Measurements from ENCODE around the gene MYCBP2.
"Not testable (repeated sequence)": the region's sequence is repeated elsewhere in the genome, so short reads cannot be mapped to it uniquely, and the experiment has no call there.

MYCBP2 gene

DNA sequence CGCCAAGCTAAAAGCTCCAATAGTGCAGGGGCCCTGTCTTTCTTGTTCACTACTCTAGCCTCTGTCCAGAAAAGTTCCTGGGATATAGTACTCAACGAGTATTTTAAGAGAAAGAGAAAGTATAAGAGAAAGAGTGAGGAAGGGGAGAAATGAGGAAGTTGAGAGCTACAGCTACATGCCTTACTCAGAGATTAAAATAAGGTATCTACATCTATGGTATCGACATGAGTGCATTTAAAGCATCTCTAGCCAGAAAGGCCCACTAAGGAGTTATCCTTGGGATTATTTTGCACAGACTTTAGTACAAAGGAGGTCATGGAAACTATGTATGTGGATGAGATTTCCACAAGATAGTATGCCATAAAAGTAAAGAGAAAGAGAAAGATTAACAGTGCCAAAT is 28.5 kb downstream of the MYCBP2 start:
- no peak for DNase-seq

DNA sequence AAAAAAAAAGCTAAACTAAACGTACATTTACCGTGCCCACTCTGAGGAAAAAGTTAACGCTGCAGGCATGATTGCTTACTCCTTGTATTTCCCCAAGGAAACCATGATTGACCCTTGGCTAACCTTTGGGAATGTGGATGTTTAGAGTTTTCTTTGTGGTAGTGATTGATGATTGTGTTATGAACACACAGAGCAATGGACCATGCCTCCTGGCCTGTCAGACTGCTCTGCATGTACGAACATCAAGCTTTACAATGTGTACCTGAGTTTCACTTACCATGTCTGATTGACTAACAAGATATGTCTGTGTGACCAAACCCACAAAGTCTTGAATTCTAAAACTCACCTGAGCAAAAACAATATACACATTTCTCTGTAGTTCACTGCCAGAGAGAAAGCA is 35.1 kb downstream of the MYCBP2 start:
- DNase-seq, result no peak

DNA sequence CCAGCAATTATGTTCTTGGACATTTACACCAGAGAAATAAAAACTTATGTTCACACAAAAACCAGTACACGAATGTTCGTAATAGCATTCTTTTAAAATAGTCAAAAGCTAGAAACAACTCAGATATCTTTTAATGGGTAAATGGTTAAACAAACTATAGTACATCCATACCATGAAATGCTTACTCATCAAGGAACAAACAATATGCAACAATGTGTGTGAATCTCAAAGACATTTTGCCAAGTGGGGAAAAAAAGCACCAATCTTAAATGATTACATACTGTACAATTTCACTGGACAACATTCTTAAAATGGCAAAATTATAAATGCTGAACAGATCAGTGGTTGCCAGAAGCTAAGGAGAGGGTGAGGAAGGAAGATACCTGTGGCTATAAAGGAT is 36.6 kb downstream of the MYCBP2 start:
- no peak for DNase-seq

DNA sequence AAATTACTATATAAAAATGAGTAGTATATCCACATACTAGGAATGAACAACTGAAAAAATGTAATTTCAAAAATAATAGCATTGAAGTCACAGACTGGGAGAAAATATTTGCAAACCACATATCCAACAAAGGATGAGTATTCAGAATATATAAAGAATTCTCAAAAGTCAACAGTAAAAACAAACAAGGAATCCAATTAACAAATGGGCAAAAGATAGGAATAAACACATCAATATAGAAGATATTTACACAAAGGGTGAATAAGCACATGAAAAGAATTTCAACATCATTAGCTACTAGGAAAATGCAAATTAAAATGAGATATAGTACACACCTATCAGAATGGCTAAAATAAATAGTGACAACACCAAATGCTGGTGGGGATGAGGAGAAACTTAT is 37.0 kb downstream of the MYCBP2 start:
- no peak for DNase-seq

DNA sequence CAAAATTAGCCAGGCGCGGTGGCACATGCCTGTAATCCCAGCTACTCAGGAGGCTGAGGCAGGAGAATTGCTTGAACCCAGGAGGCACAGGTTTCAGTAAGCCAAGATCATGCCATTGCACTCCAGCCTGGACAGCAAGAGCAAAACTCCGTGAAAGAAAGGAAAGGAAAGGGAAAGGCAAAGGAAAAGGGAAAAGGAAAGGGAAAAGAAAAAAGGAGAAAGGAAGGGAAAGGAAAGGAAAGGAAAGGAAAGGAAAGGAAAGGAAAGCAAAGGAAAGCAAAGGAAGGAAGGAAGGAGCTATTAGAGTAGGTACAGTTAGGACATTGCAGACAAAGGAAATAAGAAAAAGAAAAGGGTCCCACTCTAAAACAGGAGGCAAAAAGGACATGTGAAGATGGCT is 41.3 kb downstream of the MYCBP2 start:
- not testable (repeated sequence) for DNase-seq

DNA sequence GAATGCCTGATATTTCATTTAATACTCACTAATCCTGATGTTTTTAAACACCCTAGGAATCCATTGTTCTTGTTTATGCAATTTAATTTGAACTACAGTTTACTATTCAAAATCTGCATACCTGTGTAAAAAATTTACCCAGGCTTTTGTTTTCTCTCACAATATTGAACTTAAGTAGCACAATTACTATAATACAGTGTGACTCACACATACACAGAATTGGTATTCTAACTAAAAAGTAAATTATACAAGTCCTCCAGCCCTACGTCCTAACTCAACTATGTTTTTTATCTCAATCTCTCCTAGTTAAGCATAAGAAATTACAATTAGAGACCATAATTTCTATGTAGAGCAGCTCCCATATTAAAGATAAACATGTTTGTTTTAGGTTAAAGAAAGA is 41.8 kb downstream of the MYCBP2 start:
- no peak for DNase-seq

DNA sequence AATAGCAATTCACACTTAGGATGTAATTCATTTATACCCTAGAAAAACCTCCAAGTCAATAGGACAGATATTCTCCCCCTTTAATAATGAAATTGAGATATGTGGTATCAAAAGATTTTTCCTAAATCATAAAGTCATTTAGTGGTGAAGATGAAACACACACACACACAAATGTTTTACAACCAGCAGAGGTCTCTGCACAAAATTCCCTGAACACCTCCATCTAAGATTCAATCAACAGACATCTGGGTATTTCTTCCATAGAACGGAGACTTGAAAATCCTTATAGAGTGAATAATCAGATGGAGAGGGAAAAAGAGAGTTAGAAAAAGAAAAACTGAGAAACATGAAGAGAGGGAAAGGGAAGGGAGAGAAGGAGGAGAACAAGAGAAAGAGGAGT is 52.8 kb downstream of the MYCBP2 start:
- no peak for DNase-seq

DNA sequence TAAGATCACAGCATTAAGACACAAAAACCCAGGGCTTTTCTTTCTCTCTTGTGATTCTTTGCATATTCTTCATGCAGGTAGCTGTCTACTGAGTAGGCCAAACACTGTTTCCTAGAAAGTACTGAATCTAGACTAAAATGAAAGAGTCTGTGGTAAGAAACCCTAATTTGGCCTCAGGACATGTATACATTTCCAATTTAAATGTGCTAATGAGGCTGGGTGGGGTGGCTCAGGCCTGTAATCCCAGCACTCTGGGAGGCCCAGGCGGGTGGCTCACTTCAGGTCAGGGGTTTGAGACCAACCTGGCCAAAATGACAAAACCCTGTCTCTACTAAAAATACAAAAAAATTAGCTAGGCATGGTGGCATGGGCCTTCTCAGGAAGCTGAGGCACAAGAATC is 57.8 kb downstream of the MYCBP2 start:
- no peak for DNase-seq

DNA sequence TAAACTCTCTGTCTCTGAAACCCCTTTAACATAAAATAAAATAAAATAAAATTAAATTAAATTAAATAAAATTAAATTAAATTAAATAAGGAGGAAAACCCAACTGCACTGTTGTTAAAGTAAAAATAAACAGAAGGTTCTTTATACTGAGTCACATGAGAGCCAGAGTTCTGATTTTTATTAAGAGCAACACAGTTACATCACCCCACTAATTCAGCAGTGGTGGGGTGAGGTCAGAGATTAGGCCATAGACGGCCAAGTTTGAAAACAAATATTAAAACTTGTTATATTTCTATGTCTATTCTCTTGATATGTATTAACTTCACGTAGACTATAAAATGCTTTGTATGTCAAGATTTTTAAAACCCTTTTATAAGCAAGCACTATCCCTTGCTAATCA is 59.5 kb downstream of the MYCBP2 start:
- no peak for DNase-seq

DNA sequence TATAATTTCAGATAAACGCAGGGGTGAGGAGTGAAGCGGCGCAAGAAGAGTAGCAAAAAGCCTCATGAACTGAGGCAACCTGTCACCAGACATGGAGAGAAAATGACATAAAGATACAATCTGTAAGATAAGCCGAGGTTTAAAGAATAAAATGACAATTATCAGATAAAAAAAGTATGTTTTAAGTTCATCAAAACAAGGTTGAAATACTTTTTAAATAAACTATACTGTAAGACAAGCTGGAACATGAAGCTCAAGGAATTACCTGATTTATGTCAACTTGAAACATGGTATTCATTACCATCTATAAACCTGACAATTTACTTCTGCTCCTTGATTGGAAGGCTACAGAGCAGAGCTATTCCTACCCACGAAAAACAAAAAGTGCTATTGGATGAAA is 61.6 kb downstream of the MYCBP2 start:
- no peak for DNase-seq

DNA sequence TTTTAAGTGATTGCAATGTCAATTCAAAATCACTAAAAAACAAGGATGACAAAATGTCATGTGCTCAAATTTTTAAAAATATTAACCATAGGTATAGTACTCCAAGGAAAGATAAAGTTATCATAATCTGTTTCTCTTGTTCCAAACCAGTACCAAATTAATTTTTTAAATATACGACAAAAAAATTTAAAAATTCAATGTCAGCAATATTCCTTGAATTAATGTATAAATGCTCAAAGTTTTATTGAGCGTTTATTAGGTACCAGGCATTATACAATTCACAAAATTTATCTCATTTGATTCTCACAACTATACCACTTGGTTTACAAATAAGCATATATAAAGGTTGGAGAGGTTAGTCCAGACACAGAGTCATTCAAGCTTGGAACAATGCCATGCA is 64.7 kb downstream of the MYCBP2 start:
- DNase-seq, result no peak

DNA sequence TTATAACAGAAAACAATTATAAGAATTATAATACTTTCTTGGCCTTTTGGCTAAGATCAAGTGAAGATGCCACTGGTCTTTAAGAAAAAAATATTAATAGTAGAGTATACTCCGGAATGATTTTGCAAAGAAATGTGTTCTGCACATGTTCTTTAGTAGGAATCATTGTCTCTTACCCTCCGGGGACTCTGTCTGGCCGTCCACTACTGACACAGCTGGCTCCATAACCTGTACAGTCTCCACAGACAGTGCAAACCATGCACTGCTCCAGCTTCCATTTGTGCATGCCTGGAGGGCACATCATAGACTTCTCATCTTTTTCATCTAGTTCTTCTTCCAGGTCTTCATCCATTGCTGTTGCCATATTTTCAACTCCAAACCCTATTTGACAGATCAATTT is 75.9 kb downstream of the MYCBP2 start:
- DNase-seq, result no peak

DNA sequence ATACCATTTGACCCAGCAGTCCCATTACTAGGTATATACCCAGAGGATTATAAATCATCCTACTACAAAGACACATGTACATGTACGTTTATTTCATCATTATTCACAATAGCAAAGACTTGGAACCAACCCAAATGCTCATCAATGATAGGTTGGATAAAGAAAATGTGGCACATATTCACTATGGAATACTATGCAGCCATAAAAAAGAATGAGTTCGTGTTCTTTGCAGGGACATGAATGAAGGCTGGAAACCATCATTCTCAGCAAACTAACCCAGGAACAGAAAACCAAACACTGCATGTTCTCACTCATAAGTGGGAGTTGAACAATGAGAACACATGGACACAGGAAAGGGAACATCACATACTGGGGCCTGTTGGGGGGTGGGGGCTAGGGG is 81.7 kb downstream of the MYCBP2 start:
- DNase-seq, result not testable (repeated sequence)

DNA sequence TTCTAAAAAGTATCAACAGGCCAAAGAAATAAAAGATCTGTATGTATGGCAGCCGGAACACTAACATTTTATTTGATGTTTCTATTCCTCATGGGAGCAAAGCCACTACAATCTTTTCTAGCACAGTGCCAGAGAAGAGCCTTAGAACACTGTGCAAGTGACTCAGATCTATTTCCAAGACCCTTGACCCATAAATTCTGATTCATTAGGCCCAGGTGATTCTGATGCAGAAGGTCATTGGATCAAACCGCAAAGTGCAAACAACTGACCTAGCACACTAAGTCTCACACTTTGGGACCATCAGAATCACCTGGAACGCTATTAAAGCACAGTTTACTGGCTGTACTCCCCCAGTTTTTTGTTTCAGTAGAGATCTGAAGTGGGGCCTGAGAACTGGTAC is 87.6 kb downstream of the MYCBP2 start:
- no peak for DNase-seq

DNA sequence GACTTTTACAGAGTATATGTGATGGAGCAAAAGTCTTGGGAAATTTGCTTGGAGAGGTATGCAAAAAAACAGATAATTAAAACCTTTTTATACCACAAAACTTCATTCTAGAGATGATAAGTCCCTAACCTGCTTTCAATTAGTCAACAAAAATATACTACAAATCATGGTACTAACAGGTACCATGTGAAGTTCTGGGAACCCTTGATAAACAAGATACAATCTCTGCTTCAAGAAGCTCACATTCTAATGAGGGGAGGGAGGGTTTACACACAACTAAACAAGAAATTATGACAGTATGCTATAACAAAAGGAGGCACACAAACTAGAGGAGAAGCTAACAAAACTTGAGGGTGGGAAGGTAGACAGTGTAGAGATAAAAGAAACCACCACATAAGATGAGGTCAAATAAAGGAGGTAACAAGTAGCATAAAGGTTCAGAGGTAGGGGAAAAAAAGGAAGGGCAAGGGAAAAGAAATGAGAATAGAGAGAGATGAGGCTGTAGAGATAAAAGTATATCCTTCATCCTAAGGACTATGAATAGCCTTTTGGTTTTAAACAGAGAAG is 91.4 kb downstream of the MYCBP2 start:
- DNase-seq, result no peak

DNA sequence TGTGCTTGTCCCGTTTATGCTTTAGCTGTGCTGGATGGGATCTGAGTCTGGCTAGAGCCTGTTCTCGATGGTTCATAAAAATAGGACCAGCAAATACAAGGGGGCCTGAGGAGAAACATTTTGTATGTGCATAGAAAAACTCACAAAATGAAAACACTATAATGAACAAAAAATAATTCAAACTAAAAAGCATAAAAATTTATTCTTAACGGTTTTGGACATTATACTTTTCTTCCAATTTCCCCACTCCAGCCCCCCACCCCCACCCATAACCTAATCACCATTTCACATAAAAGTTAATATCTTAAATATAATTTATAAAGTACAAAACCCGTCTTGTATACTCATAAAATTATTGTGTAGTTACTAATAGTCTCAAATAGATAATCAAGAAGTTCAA is 93.7 kb downstream of the MYCBP2 start:
- DNase-seq, result no peak

DNA sequence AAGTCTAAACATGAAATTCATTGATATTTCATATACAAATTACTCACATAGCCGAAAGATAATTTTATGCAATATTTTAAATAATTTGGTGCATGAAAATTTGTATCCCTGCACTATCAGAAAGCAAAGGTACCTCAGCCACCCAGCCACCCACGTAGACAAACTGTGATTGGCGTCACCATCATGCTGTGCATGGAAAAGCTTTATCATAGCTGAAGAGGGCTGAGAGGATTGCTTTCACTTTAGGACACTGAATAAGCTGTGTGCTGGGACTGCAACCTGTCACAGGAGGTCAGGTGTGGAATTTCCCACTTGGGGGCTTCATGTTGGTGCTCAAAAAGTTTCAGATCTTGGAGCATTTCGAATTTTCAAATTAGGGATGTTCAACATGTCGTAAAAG is 96.3 kb downstream of the MYCBP2 start:
- no peak for DNase-seq

DNA sequence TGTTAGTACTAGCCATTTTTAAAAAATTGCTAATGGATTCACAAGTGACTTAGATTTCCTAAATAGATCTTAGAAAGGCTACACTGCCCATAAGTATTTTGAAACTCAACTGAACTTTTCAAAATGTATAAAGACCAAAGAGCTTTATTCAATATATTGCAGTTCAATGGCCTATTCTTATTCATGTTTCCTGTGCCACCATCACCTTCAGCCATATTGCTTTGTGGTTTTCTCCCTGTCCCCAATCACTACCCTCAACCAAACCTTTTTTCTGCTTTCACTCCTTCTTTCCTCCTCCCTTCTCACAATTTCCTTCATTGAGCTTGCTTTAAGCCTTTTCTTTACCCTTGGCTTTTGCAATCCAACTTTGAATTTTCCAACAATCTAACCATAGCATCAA is 100.9 kb downstream of the MYCBP2 start:
- no peak for DNase-seq

DNA sequence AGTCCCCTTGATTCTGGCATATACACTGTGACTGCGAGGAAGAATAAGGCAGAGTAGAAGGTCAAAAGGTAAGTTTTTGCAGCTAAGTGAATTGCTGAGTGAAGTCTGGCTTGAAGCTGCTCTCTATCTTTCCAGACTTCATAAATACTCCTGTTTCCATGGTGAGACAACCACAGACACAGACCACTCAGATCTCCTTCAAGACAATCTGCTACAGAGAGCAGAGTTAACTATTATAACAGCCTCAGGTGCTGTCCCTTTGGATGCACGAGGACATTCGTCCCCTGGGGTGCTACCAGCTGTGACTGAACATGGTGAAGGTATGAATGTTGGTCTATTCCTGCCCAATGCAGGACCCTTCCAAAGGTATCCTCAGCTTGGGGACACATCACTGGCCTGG is 104.0 kb downstream of the MYCBP2 start:
- DNase-seq, result no peak

DNA sequence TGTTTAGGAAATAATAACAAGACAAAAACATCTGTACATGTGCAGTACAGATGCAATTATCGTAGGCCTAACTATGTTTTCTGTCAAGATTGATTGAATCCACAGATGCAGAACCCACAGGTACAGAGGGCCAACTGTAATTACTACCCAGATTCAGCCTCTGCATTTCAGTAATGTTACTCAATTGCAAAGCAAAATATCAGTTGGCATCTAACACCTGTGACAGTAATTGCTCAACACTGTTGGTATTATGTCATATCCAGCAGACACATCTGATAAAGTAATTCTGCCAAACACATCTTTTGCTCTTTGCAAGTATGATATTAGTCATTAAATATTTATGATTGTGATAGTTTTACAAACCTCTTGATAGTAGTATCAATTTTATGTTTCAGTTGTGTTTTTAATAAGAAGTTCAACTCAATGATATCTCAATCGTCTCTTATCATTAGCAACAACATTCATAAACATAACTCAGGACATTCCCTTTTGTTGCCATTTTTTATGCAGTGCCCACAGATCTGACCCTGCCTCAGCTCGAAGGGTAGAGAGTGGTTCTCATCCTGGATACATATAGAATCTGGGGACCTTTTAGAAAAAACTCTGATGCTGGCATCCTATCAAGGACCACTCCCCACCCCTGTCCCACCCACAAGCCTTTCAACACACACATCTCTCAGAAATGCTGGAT is 104.7 kb downstream of the MYCBP2 start:
- no peak for DNase-seq

DNA sequence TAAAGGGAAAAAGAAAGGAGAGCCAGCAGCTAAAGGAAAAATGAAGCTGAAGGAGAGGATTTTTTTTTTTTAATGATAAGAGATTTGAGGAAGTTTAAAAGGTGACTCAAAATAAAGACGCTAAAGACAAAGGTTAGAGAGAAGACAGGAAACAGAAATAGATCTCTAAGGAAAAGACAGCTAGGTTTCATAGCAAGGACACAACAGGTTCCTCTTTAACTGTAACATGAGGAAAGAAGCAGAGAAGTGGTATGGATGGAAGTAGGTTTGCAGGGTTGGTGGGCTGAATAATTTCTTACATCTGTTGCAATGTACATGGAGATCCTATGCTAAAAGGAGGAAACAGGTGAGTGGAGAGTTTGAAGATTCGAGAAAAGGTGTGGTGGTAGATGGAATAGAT is 107.5 kb downstream of the MYCBP2 start:
- DNase-seq, result no peak

DNA sequence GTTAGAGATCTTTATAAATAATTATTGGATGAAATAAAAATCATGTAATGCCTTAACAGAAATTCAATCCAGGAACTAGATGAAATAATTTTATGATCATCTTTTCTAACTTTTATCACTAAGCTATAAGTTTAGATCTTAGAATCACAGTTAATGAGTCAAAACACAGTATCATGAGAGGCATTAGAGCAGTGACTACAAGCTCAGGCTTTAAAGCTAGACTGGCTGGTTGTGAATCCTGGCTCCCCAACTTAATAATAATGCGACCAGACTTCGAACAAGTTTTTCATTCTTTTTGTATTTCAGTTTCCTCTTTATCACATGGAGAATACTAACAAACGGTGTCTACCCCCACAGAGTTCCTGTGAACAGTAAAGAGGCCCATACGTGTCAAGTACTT is 108.6 kb downstream of the MYCBP2 start:
- no peak for DNase-seq

DNA sequence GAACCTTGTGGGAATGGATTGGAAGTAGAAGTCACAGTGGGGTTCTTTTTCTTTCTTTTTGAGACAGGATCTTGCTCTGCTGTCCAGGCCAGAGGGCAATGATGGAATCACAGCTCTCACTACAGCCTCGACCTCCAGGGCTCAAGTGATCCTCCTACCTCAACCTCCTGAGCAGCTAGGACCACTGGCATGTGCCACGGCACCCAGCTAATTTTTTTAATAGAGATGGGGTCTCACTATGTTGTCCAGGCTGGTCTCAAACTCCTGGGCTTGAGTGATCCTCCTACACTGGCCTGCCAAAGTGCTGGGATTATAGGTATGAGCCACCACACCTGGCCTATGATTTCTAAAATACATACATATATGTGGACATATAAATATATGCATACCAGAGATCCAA is 111.4 kb downstream of the MYCBP2 start:
- DNase-seq, result no peak

DNA sequence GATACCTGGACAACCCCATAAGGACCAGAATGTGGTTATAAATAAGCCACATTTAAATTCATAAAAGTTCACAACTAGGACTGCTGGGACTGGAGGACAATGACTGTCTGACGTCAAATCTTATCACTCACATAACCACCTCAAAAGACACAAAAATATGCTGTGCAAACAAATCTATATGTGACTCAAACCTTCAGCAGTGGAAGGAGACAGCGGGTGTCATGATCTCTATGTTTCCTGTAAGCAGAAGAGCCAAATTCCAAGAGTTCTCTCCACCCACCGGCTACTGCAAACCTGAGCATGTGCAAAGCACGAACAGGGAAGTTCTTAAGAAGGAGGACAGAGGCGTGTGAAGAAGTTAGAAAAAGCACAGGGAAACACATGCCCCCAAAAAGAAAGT is 113.2 kb downstream of the MYCBP2 start:
- no peak for DNase-seq

DNA sequence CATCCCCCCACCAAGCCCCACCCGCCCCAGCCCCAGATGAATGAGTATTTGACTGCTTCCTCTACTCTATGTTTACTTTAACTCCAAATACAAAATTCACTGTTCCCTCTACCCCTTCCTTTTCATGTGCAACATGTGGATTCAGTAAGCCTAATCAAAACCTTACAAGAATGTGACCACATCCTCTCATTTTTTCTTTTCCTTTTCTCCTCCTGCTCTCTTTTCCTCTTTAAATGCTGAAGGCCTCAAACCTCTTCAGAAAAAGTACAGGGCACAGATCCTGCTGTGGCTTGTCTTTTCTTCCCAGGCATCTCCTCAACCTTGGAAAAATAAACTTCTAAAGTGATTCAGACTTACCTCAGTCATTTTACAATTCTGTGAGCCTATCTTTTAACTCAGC is 119.0 kb downstream of the MYCBP2 start:
- no peak for DNase-seq
